H1 (cell line): ENCODE measurements around the gene INAFM2. TPM values are rescaled to one million over a fixed set of nuclear protein-coding genes. Genes with fewer than 3 reads are reported as not detected.

Source experiments
- CTCF ChIA-PET: fragments of 300-600 bp; sonication (Branson Sonifier 250); formaldehyde crosslinking; loops from one replicate; lab custom pipeline; 2021; ENCODE audit not compliant: partially characterized antibody; lab: Charles Lee
- POLR2A ChIA-PET: fragments of 300-600 bp; sonication (Branson Sonifier 250); formaldehyde crosslinking; loops from one replicate; lab custom pipeline; 2021; ENCODE audit warnings: inconsistent platforms; ENCODE audit not compliant: partially characterized antibody; lab: Charles Lee
- DNase-seq, 2 experiments: peaks; one replicate each; pipeline versions ENCODE4 v3.0.0 to v3.0.0-alpha.2; 2010 to 2022; ENCODE audit warnings: low spot score in 2 of 2, low read depth in 1 of 2, mixed read lengths in 1 of 2
- FAIRE-seq: peaks from 2 replicates; lab custom pipeline; 2011; peaks lifted over from hg19 to GRCh38; lab: Jason Lieb, UNC
- H2AFZ ChIP-seq: 2 replicates; pipeline ENCODE4 v1.8.1; 2012; ENCODE audit warnings: low read length, inconsistent platforms
- H2AK5ac ChIP-seq: 2 replicates; pipeline ENCODE4 v1.6.1; 2013; ENCODE audit warnings: low read depth, low read length
- H2BK120ac ChIP-seq: replicated peaks from 2 replicates; pipeline ENCODE3; 2013; ENCODE audit warnings: low read depth, low read length, inconsistent platforms
- H2BK12ac ChIP-seq: 2 replicates; pipeline ENCODE4 v1.6.1; 2013; ENCODE audit warnings: low read depth, low read length
- H2BK15ac ChIP-seq: 2 replicates; pipeline ENCODE4 v1.6.1; 2013; ENCODE audit warnings: low read length
- H2BK20ac ChIP-seq: 2 replicates; pipeline ENCODE4 v1.6.1; 2013; ENCODE audit warnings: low read length
- H2BK5ac ChIP-seq: 2 replicates; pipeline ENCODE4 v1.6.1; 2013; ENCODE audit warnings: low read depth, low read length
- H3K14ac ChIP-seq: 2 replicates; pipeline ENCODE4 v1.6.1; 2013; ENCODE audit warnings: inconsistent platforms; ENCODE audit not compliant: insufficient read length
- H3K18ac ChIP-seq: 2 replicates; pipeline ENCODE4 v1.6.1; 2013; ENCODE audit warnings: low read length; ENCODE audit errors: extremely low read depth
- H3K23ac ChIP-seq: 2 replicates; pipeline ENCODE4 v1.6.1; 2013; ENCODE audit warnings: inconsistent platforms; ENCODE audit not compliant: insufficient read length
- H3K23me2 ChIP-seq: 2 replicates; pipeline ENCODE4 v1.6.1; 2013; ENCODE audit warnings: low read depth, low read length
- H3K27ac ChIP-seq: 2 replicates; pipeline ENCODE4 v1.6.1; 2011; ENCODE audit warnings: low read depth, low read length, inconsistent platforms
- H3K27me3 ChIP-seq, 4 experiments: replicated peaks in 1 of 4; 1 replicate in 1 of 4; 2 replicates in 3 of 4; pipeline versions ENCODE4 v1.6.1 to v1.8.1; 2011 to 2013; ENCODE audit warnings: low read length in 3 of 4, mild to moderate bottlenecking in 3 of 4, inconsistent platforms in 2 of 4, mixed read lengths in 2 of 4, moderate library complexity in 1 of 4; ENCODE audit not compliant: control insufficient read depth in 3 of 4, insufficient read depth in 3 of 4; ENCODE audit errors: extremely low read depth in 1 of 4
- H3K36me3 ChIP-seq, 4 experiments: 2 replicates each; pipeline versions ENCODE4 v1.6.1 to v1.8.1; 2011 to 2013; ENCODE audit warnings: mild to moderate bottlenecking in 4 of 4, low read length in 3 of 4, moderate library complexity in 2 of 4, control low read depth in 1 of 4, inconsistent platforms in 1 of 4; ENCODE audit not compliant: insufficient read depth in 4 of 4, control insufficient read depth in 2 of 4
- H3K4ac ChIP-seq: replicated peaks from 2 replicates; pipeline ENCODE3; 2013; ENCODE audit warnings: low read length, low read depth, mixed read lengths, inconsistent platforms; ENCODE audit not compliant: insufficient read length
- H3K4me1 ChIP-seq, 4 experiments: replicated peaks in 1 of 4; 1 replicate in 1 of 4; 2 replicates in 3 of 4; pipeline versions ENCODE4 v1.6.1 to v1.8.1; 2011 to 2013; ENCODE audit warnings: low read length in 3 of 4, inconsistent platforms in 2 of 4, mixed read lengths in 1 of 4; ENCODE audit not compliant: insufficient read depth in 4 of 4, control insufficient read depth in 3 of 4
- H3K4me2 ChIP-seq, 2 experiments: 2 replicates each; pipeline versions ENCODE4 v1.6.1 to v1.8.1; 2011 to 2013; ENCODE audit warnings: low read depth in 2 of 2, low read length in 2 of 2, control low read depth in 1 of 2, inconsistent platforms in 1 of 2, mild to moderate bottlenecking in 1 of 2; ENCODE audit not compliant: insufficient read depth in 1 of 2
- H3K4me3 ChIP-seq, 4 experiments: fragments of 200-600, 300-600 bp in 1 of 4; sonication (generic), shearing (Covaris generic), sonication (Bioruptor Twin) in 1 of 4; 2 replicates each; pipeline versions ENCODE4 v1.5.1 to v1.8.1; 2011 to 2016; ENCODE audit warnings: low read length in 4 of 4, low read depth in 3 of 4, control low read depth in 2 of 4, inconsistent platforms in 2 of 4, mild to moderate bottlenecking in 2 of 4, mixed read lengths in 1 of 4, moderate library complexity in 1 of 4; ENCODE audit not compliant: insufficient read depth in 2 of 4; ENCODE audit errors: extremely low read depth in 1 of 4
- H3K56ac ChIP-seq: replicated peaks from 2 replicates; pipeline ENCODE3; 2013; ENCODE audit warnings: low read depth, mild to moderate bottlenecking, mixed read lengths, low read length, inconsistent platforms; ENCODE audit not compliant: insufficient read length
- H3K79me1 ChIP-seq: 2 replicates; pipeline ENCODE4 v1.6.1; 2013; ENCODE audit warnings: low read depth, low read length, control low read depth
- H3K79me2 ChIP-seq, 2 experiments: 2 replicates each; pipeline versions ENCODE4 v1.6.1 to v1.8.1; 2012 to 2013; ENCODE audit warnings: low read length in 2 of 2, mild to moderate bottlenecking in 2 of 2, inconsistent platforms in 1 of 2; ENCODE audit not compliant: insufficient read depth in 2 of 2, control insufficient read depth in 1 of 2
- H3K9ac ChIP-seq, 4 experiments: replicated peaks in 1 of 4; 1 replicate in 1 of 4; 2 replicates in 3 of 4; pipeline versions ENCODE4 v1.6.1 to v1.8.1; 2011 to 2013; ENCODE audit warnings: low read depth in 3 of 4, low read length in 3 of 4, control low read depth in 2 of 4, mild to moderate bottlenecking in 2 of 4, moderate library complexity in 2 of 4, inconsistent platforms in 1 of 4; ENCODE audit errors: extremely low read depth in 1 of 4
- H3K9me3 ChIP-seq, 2 experiments: 2 replicates each; pipeline versions ENCODE4 v1.6.1 to v1.8.1; 2012 to 2013; ENCODE audit warnings: mild to moderate bottlenecking in 2 of 2, moderate library complexity in 2 of 2, control low read depth in 1 of 2, inconsistent platforms in 1 of 2, low read depth in 1 of 2, low read length in 1 of 2, mixed read lengths in 1 of 2; ENCODE audit not compliant: insufficient read depth in 2 of 2
- H4K20me1 ChIP-seq, 2 experiments: replicated peaks in 1 of 2; 2 replicates each; pipeline versions ENCODE3 to v1.8.1; 2011 to 2013; ENCODE audit warnings: inconsistent platforms in 2 of 2, low read length in 2 of 2, mild to moderate bottlenecking in 1 of 2; ENCODE audit not compliant: insufficient read depth in 2 of 2, control insufficient read depth in 1 of 2
- H4K5ac ChIP-seq: 2 replicates; pipeline ENCODE4 v1.6.1; 2013; ENCODE audit warnings: low read length, low read depth, mixed read lengths, inconsistent platforms; ENCODE audit not compliant: insufficient read length
- H4K8ac ChIP-seq: 2 replicates; pipeline ENCODE4 v1.8.0; 2013; ENCODE audit warnings: mild to moderate bottlenecking, moderate library complexity, low read length, inconsistent platforms; ENCODE audit not compliant: insufficient read depth; ENCODE audit errors: extremely low read depth
- H4K91ac ChIP-seq: replicated peaks from 2 replicates; pipeline ENCODE3; 2013; ENCODE audit warnings: low read length, mixed read lengths, inconsistent platforms; ENCODE audit not compliant: insufficient read length
- BACH1 ChIP-seq: IDR thresholded peaks from 2 replicates; pipeline ENCODE4 v1.6.1; 2012; ENCODE audit warnings: low read length, improper control_type of control experiment
- FOSL1 ChIP-seq: IDR thresholded peaks from 2 replicates; pipeline ENCODE4 v1.6.1; 2011; ENCODE audit warnings: mild to moderate bottlenecking, low read depth, low read length, moderate library complexity; ENCODE audit not compliant: insufficient read depth
- MAFK ChIP-seq: IDR thresholded peaks from 2 replicates; pipeline ENCODE4 v1.6.1; 2012; ENCODE audit warnings: low read depth, mild to moderate bottlenecking, improper control_type of control experiment, low read length
- POLR2AphosphoS5 ChIP-seq: IDR thresholded peaks from 2 replicates; pipeline ENCODE4 v1.6.1; 2011; ENCODE audit warnings: low read depth, low read length
- WGBS, 2 experiments: shearing (Covaris generic) in 1 of 2; methylation state at CpG; one replicate each; pipeline versions ENCODE4 v1.1.6 to v1.1.7; 2013 to 2015; ENCODE audit warnings: low lambda C conversion rate in 2 of 2, mixed read lengths in 2 of 2, inconsistent platforms in 1 of 2, low coverage in 1 of 2, missing lambda C conversion rate in 1 of 2; ENCODE audit not compliant: insufficient replicate concordance in 2 of 2, insufficient coverage in 1 of 2, insufficient read length in 1 of 2; ENCODE audit errors: extremely low coverage in 1 of 2, missing lambda C conversion rate in 1 of 2; 5-methylcytosine and 5-hydroxymethylcytosine counted together
- polyA plus RNA-seq, 7 experiments: library from polyadenylated mRNA; depleted of rRNA in 3 of 7; stranded (reverse) in 5 of 7; unstranded in 2 of 7; fragments of >200 nt in 5 of 7; fragments of 200-250 nt in 2 of 7; gene quantifications; 1 replicate in 5 of 7; 2 replicates in 1 of 7; 4 replicates in 1 of 7; pipeline versions ENCODE4 v1.2.1 to v1.2.3, GENCODE V29; 2011 to 2013; ENCODE audit warnings: missing spikeins in 2 of 7, mixed read lengths in 2 of 7
- total RNA-seq: library from RNA; stranded (reverse); fragmentation: NEBNext Ultra II Directional; extraction: Animal tissue kit (Norgen Biotek cat#: 25700); gene quantifications from 2 replicates; pipeline ENCODE4 v1.2.1, GENCODE V29; 2021

Gene INAFM2
- total and polyA plus RNA-seq, 2 of the 8 experiments (the other 6 are each of a cell fraction or from before 2014, with no cell fraction given), result 15.3 to 35.1 TPM

GRCh38 chr15:40312370-40313158 is 10.9 kb upstream of the INAFM2 start:
- CTCF ChIA-PET, result interaction anchor here (0.6 to 23.9 kb wide), 12 partner anchors 5 to 266 kb away, joined by 3 to 584 read pairs (median 32); partner anchors contain the start of genes ANKRD63, CCDC9B, INAFM2 and PLCB2
- POLR2A ChIA-PET, result interaction anchor here (0.6 to 6.0 kb wide), 5 partner anchors 9 to 33 kb away, joined by 3 to 29 read pairs (median 3); no protein-coding TSS in a partner anchor

More at GRCh38 chr15:40312370-40313158, 10.9 kb upstream of the INAFM2 start:
- FAIRE-seq, result no peak
- Histone ChIP-seq H4K20me1 (peaks cover 1 to 4% of the 10 kb centered on the region in 2 experiments), H2BK5ac (no peak overlapping the region), H2BK15ac (no peak overlapping the region), H2AFZ (no peak overlapping the region), H3K9ac (no peak overlapping the region), H4K8ac (no peak overlapping the region), H3K14ac (no peak overlapping the region), H3K79me2 (no peaks in the 10 kb centered on the region), H4K91ac (no peak overlapping the region), H2BK12ac (no peak overlapping the region), H3K56ac (no peak overlapping the region), H3K4me2 (no peak overlapping the region), H3K18ac (no peak overlapping the region), H3K4me1 (peaks cover 0 to 15% (median 13%) of the 10 kb centered on the region in 4 experiments; a peak in 5 of 7 replicates), H3K23ac (no peak overlapping the region), H3K79me1 (no peaks in the 10 kb centered on the region), H2AK5ac (no peak overlapping the region), H2BK120ac (no peak overlapping the region), H3K4me3 (no peak overlapping the region), H2BK20ac (no peak overlapping the region), H3K27me3 (peaks cover 0 to 6% (median 0%) of the 10 kb centered on the region in 4 experiments; a peak in 3 of 7 replicates), H3K4ac (no peak overlapping the region), H3K9me3 (no peaks in the 10 kb centered on the region), H3K27ac (no peak overlapping the region), H4K5ac (no peak overlapping the region), H3K36me3 (no peaks in the 10 kb centered on the region), H3K23me2 (no peaks in the 10 kb centered on the region; the same call in 1 of the 2 replicates)
- WGBS, 2 experiments, result 92% methylated on average over 10 of the region's 10 CpGs; no CpG with 5 or more reads in 1 of the 2 experiments
- DNase-seq, result no peak
- TF ChIP-seq FOSL1 (no peak), POLR2AphosphoS5 (no peak), MAFK (no peak), BACH1 (no peak)
